Mucosa of stomach (tissue), 1 donor: ENCODE data around the gene UBXN2A.

Source experiments
- H3K27me3 ChIP-seq: one replicate; pipeline ENCODE4 v1.7.0; 2013; ENCODE audit warnings: mild to moderate bottlenecking, low read length; ENCODE audit not compliant: control insufficient read depth, insufficient read depth
- H3K36me3 ChIP-seq: one replicate; pipeline ENCODE4 v1.7.0; 2013; ENCODE audit warnings: low read length; ENCODE audit not compliant: control insufficient read depth, insufficient read depth
- H3K4me1 ChIP-seq: one replicate; pipeline ENCODE4 v1.7.0; 2013; ENCODE audit warnings: mild to moderate bottlenecking, low read length; ENCODE audit not compliant: control insufficient read depth, insufficient read depth
- H3K4me3 ChIP-seq: one replicate; pipeline ENCODE4 v1.7.0; 2013; ENCODE audit warnings: low read length
- H3K9ac ChIP-seq: one replicate; pipeline ENCODE4 v1.7.0; 2013; ENCODE audit warnings: mild to moderate bottlenecking, low read length, moderate library complexity
- H3K9me3 ChIP-seq: one replicate; pipeline ENCODE4 v1.7.0; 2013; ENCODE audit warnings: mild to moderate bottlenecking, low read length, moderate library complexity; ENCODE audit not compliant: control insufficient read depth
- donor health status: Pancreatic carcinoma.

The UBXN2A gene

DNA sequence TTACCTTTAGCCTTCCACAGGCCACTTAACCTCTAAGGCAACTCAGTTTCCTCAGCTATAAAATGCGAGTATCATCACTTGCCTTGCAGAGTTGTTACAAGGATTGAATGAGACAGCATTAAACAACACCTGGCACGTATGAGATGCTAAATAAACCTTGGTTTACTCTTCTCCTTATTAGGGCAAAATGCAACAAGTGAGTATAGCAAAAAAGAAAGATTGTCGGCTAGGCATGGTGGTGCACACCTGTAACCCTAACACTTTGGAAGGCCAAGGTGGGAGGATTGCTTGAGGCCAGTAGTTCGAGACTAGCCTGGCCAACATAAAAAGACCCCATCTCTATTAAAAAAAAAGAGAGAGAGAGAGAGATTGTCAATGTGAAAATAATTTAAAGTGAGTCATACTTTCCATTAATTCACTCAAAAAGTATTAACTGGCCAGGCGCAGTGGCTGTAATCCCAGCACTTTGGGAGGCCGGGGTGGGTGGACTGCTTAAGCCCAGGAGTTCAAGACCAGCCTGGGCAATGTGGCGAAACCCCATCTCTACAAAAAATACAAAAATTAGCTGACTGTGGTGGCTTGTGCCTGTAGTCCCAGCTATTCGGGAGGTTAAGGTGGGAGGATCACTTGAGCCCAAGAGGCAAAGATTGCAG, 21.3 kb upstream of the UBXN2A start:
- H3K9me3 ChIP-seq: no peaks in the 10 kb centered on the region
- no peak overlapping the region for H3K9ac ChIP-seq
- H3K36me3 ChIP-seq: no peaks in the 10 kb centered on the region
- no peak overlapping the region for H3K4me3 ChIP-seq
- H3K4me1 ChIP-seq: no peaks in the 10 kb centered on the region
- no peaks in the 10 kb centered on the region for H3K27me3 ChIP-seq

DNA sequence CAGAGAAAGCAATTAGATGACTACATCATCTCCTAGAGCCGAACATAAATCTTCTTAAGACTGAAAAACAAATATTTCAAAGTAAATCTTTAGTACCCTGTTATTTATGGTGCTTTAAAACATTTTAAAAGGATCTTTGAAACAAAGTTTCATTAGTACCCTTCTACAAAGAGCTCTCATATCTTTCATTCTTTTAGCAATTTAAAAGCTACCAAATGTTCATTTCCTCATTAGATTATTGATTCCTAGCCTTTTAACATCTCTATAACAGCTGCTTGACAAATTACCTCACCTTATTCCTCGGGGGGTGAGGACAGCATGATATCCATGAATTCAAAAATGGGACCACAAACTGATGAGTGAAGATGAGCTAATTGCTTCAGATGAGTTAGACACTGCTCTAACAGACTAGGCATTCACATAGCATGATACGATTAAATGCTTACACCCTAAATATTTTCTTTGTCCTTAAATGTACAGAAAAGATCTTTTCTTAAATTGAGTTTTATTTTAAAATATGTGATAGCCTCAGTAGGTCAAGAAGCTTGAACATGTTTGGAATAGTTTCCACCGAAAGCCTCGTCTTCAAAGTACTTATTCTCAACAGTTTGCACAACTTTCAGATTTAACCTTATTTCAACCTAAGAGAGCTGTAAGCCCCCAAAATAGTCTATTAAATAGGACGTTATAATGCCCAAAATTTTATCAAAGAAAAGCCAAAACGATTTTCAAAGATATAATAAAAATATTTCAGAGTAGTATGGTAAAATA, 15.5 kb upstream of the UBXN2A start:
- Histone ChIP-seq H3K4me3 (no peak overlapping the region), H3K9me3 (no peaks in the 10 kb centered on the region), H3K9ac (peak overlapping the region; percentile 1), H3K4me1 (peaks cover 13% of the 10 kb centered on the region), H3K36me3 (no peaks in the 10 kb centered on the region), H3K27me3 (no peaks in the 10 kb centered on the region)

DNA sequence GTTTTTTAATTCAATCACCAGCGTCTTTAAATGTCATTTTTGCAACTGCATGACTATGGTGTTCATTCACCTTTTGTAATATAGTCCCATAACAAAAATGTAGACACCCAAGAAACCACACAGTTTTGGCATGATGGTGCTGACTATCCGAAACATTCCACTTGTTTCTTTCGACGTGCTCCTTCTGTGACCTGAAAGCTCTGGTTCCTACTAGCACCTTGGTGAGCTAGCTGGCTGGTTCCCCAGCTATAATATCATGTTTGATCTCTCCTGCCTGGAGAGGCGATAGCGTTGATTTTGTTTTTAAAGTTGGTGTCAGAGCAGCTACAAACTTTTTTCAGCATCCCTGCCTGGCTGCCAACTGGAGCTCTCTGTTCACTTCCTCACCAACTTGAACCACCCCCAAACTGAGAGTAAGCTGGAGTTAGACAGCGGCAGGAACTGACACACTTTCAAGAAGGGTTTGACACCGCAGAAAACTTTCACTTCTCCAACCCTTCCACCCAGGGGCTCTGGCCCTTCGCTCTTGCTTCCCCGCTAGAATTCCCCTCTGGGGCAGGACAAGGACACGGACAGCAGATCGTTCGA, 14.5 kb upstream of the UBXN2A start:
- peaks cover 13% of the 10 kb centered on the region for H3K4me1 ChIP-seq
- H3K4me3 ChIP-seq: peak overlapping the region; percentile 94
- peak overlapping the region; percentile 99 for H3K9ac ChIP-seq
- H3K27me3 ChIP-seq: no peaks in the 10 kb centered on the region
- no peaks in the 10 kb centered on the region for H3K36me3 ChIP-seq
- H3K9me3 ChIP-seq: no peaks in the 10 kb centered on the region

DNA sequence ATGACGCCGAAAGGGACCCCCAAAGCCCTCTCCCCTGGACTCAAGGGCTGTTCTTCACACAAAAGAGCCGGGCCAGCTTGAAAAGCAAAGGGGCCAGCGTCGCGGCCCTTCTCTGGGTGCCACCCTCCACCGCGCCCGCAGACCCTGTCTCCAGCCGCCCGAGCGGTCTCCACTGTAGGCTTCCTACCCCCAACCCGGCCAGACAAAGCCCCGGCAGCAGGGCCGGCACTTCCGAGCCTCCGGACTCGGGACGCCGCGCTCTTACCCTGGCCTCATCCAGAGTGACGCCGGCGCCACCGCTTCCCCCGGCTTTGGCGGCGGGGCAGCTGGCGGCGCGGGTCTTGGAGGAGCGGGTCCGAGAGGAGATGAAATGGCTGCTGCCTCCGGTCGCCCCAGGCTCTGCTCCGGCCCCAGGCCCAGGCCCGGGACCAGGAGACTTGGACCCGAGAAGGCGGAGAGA, 13.9 kb upstream of the UBXN2A start:
- H3K4me1 ChIP-seq: peaks cover 13% of the 10 kb centered on the region
- no peaks in the 10 kb centered on the region for H3K36me3 ChIP-seq

DNA sequence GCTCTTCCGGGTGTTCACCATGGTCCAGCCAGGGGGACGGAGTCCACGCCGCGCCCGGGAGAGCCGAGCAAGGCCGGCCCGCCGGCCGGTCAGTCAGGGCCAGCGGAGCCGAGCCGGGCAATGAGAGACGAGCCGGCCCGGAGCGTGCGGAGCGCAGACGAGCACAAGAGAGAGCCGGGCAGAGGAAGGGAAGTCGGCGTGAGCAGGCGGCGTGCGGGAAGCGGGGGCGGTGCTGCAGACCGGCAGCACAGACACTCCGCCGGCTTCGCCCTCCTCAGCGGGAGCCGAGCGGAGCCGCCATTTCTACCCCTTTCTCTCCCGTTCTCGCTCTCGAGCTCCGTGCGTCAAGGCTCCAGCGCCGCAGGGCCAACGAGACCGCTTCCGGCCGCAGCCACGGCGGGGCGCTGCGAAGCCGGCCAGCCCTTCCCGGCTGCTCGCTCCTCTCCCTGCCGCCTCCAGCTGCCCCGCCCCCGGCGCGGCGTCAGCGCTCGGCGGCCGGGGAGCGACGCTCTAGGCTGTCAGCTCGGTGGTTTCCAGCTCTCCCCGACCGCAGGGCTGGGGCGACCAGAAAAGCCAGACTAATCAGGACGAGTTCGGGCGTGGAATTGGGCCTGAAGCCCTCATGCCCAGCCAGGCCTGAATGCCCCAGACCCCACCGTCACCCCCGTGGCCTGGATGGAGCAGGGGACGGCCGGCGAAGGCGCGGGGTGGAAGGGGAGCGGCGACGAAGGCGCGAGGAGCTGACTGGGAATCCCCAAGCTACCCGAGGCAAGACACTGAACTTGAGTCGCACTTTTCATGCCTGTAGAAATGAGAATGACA, 13.3 kb upstream of the UBXN2A start, which contains the start of gene ATAD2B:
ATAD2B (minus strand) TSS at position 374 of the 822 bp plus-strand sequence; CDS start at position 21, 353 bp downstream.
- no peaks in the 10 kb centered on the region for H3K27me3 ChIP-seq
- no peaks in the 10 kb centered on the region for H3K36me3 ChIP-seq
- no peaks in the 10 kb centered on the region for H3K9me3 ChIP-seq
- peaks cover 13% of the 10 kb centered on the region for H3K4me1 ChIP-seq
- H3K9ac ChIP-seq: peak within 1 kb of the TSS; percentile 99
- H3K4me3 ChIP-seq: peak within 1 kb of the TSS; percentile 94

More for the DNA sequence above, 13.9 kb upstream of the UBXN2A start:
- Histone ChIP-seq H3K4me3 (peak overlapping the region; percentile 94), H3K9me3 (no peaks in the 10 kb centered on the region), H3K9ac (peak overlapping the region; percentile 99), H3K27me3 (no peaks in the 10 kb centered on the region)

DNA sequence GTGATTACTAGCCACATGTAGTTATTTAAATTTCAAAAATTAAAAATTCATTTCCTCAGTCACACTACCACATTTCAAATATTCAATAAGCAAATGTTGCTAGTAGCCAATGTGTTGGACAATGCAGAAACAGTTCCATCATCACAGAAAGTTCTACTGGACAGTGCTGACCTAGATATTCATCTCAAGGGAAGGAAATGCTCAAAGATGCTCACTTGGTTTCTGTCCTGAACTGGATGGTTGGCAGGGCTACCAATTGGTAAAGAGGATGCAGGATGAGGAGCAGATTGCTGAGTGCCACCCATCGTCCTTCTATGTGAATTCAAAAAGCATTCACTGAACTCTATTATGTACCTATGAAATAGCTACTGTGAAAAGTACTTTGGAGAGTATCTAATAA, 6.0 kb upstream of the UBXN2A start:
- Histone ChIP-seq H3K36me3 (no peaks in the 10 kb centered on the region), H3K4me3 (no peak overlapping the region), H3K9ac (no peak overlapping the region), H3K4me1 (peaks cover 3% of the 10 kb centered on the region), H3K27me3 (peaks cover 2% of the 10 kb centered on the region), H3K9me3 (no peaks in the 10 kb centered on the region)

DNA sequence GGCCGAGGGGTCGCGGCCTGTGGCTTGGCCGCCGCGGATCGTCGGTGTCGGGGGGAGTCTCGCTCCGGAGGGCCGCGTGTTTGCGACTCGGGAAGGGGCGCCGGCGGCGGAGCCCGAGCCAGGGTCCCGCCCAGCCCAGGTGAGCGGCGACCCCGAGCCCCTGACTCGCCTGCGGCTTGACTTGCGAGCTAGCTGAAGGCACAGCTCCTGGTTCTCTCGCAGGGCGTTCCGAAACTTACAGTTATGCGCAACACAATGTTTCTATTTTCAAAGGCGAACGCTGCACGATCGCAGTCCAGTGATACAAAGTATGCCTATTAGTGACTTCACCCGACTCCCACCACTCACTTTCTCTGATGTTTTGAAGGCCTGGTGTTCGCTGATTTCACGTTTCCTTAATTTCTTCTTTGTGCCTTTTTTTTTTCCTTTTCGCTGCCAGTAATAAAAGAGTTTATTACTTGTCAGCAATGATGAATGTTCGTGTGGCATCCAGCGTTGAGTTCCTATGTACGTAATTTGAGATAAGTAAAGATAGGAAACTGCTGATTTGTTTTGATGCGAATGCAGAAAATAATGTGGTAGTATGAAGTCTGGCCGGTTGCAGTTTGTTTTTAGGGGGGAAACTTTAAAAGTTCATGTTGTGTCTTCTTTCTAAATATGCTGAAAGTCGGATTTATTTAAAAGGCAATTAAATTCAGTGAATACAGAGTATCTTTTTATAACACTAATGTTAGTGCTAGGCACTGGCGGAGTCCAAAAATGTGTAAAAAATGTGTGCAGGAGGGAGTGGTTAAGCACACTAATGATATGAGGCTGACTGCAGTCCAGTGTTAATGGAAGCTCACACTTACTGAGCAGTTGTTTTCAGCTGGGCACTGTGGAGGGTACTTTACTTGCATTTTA, 706 bp downstream of the UBXN2A start:
- Histone ChIP-seq H3K9me3 (no peaks in the 10 kb centered on the region), H3K9ac (peak overlapping the region; percentile 36), H3K4me3 (no peak overlapping the region), H3K27me3 (peaks cover 5% of the 10 kb centered on the region), H3K4me1 (peaks cover 12% of the 10 kb centered on the region), H3K36me3 (no peaks in the 10 kb centered on the region)

DNA sequence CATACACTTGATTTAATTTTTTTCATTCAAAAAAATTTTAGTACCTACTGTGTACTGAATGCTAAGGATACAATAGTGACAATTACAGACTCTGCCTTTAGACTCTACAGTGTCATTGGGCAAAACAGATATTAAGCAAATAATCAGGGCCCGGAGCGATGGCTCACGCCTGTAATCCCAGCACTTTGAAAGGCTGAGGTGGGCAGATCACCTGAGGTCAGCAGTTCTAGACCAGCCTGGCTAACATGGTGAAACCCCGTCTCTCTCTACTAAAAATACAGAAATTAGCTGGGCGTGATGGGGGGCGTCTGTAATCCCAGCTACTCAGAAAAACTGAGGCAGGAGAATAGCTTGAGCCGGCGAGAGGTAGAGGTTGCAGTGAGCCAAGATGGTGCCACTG, 1.4 kb downstream of the UBXN2A start:
- Histone ChIP-seq H3K9me3 (no peaks in the 10 kb centered on the region), H3K9ac (peak overlapping the region; percentile 22), H3K27me3 (peaks cover 5% of the 10 kb centered on the region), H3K4me3 (no peak overlapping the region), H3K36me3 (no peaks in the 10 kb centered on the region), H3K4me1 (peaks cover 12% of the 10 kb centered on the region)

DNA sequence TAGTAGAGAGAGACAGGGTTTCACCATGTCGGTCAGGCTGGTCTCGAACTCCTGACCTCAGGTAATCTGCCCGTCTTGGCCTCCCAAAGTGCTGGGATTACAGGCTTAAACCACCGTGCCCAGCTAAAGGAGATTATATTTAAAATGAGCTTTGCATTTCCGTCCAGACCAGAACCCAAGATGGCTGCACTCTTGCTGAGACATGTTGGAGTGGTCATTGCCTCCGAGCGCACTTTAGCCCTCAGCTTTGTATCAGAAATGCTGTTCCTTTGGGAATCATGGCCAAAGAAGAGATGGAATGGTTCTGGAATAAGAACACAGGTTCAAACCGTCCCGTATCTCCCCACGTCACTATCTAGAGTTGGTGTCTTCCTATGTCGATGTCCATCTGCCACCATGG, 3.4 kb downstream of the UBXN2A start:
- peaks cover 12% of the 10 kb centered on the region for H3K4me1 ChIP-seq
- H3K9ac ChIP-seq: no peak overlapping the region
- H3K36me3 ChIP-seq: no peaks in the 10 kb centered on the region
- H3K27me3 ChIP-seq: peaks cover 5% of the 10 kb centered on the region
- H3K9me3 ChIP-seq: no peaks in the 10 kb centered on the region
- H3K4me3 ChIP-seq: no peak overlapping the region

DNA sequence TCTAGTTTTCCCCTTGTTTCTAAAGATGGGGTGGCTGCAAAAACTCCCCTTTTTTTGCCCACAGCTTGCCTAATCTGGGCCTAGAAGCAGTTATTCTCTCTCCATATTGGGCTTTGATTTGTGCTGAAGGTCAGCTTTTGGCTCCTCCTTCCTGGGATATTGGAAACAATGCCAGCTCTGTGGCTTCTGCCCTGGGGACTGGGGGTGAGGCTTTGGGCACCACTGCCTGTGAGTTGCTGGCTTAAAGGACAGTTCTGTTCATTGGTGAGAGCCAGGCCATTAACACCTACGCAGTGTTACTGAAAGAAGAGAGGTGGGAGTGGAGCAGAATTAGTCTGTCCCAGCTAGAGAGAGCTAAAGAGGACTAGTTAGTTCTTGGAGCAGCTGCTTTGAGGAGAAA, 4.3 kb downstream of the UBXN2A start:
- H3K36me3 ChIP-seq: no peaks in the 10 kb centered on the region
- no peak overlapping the region for H3K4me3 ChIP-seq
- no peaks in the 10 kb centered on the region for H3K9me3 ChIP-seq
- no peaks in the 10 kb centered on the region for H3K27me3 ChIP-seq
- no peak overlapping the region for H3K9ac ChIP-seq
- peaks cover 6% of the 10 kb centered on the region for H3K4me1 ChIP-seq

DNA sequence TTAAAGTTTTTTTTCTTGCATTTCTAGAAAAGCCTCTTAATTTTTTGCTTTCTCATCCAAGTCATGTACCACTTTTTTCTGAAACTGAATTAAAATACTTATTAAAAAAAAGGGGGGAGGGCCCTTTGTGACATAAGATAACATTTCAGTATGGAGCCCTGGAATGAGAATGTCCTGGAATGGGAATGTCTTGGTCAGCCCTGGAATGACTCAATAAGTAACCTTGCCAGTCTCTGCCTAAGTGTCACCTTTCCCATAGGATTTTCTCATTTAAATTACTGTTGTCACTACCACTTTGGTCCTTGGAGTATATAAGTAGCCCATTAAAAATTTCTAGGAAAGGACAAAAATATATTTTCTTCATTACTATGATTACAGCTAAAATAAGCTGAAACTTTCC, 4.7 kb downstream of the UBXN2A start:
- no peaks in the 10 kb centered on the region for H3K9me3 ChIP-seq
- no peak overlapping the region for H3K9ac ChIP-seq
- no peak overlapping the region for H3K4me3 ChIP-seq
- H3K27me3 ChIP-seq: no peaks in the 10 kb centered on the region
- H3K4me1 ChIP-seq: peaks cover 6% of the 10 kb centered on the region
- no peaks in the 10 kb centered on the region for H3K36me3 ChIP-seq
